ENCODE data around the gene BRIP1. TPM values are rescaled to one million over a fixed set of nuclear protein-coding genes. Genes with fewer than 3 reads are reported as not detected.

The BRIP1 gene
- total RNA-seq, 1 experiment from 2014 or later, result 20.2 TPM

GRCh38 chr17:61694095-61694494 is 169.2 kb downstream of the BRIP1 start:
- H3K9me3 ChIP-seq (ENCODE audit: control insufficient read depth, low read depth, low read length), result no peaks in the 10 kb centered on the region
- H2BK15ac ChIP-seq (ENCODE audit: low read depth, low read length), result no peak overlapping the region
- H3K4me3 Mint-ChIP-seq, result no peak overlapping the region
- TF ChIP-seq CTCF (conservative IDR thresholded peaks at IDR 0.05), result no peak
- no peaks in the 10 kb centered on the region for H4K20me1 ChIP-seq (ENCODE audit: control insufficient read depth, insufficient read depth, insufficient read length)
- H3K23ac ChIP-seq (ENCODE audit: insufficient read length, low read depth, low read length), result no peak overlapping the region
- no peak overlapping the region for H2AFZ ChIP-seq (ENCODE audit: low read length)
- no peaks in the 10 kb centered on the region for H3K79me2 ChIP-seq (ENCODE audit: insufficient read depth, low read length)
- no peak overlapping the region for H3K56ac ChIP-seq (ENCODE audit: insufficient read length, low read depth, low read length)
- H3K18ac ChIP-seq (ENCODE audit: insufficient read length, low read depth, low read length), result no peak overlapping the region
- H3K4me1 ChIP-seq (ENCODE audit: insufficient read depth, low read length), result no peaks in the 10 kb centered on the region
- H4K91ac ChIP-seq (ENCODE audit: insufficient read length, low read depth, low read length), result no peak overlapping the region
- no CpG with 5 or more reads among the region's 1 CpG for WGBS (ENCODE audit: extremely low coverage, insufficient read length, low lambda C conversion rate)
- H3K27ac ChIP-seq (ENCODE audit: insufficient read length, low read depth, low read length), result no peak overlapping the region
- no peak for DNase-seq
- H3K4me1 Mint-ChIP-seq, result no peaks in the 10 kb centered on the region
- H3K4me2 ChIP-seq (ENCODE audit: insufficient read depth, insufficient read length, low read length), result no peak overlapping the region
- no peaks in the 10 kb centered on the region for H3K27me3 ChIP-seq (ENCODE audit: insufficient read depth, low read length)
- H4K5ac ChIP-seq (ENCODE audit: insufficient read length, low read depth, low read length), result no peak overlapping the region
- no peaks in the 10 kb centered on the region for H3K27me3 Mint-ChIP-seq (ENCODE audit: low read depth)
- H3K23me2 ChIP-seq (ENCODE audit: insufficient read length, low read depth, low read length, poor library complexity, severe bottlenecking), result no peaks in the 10 kb centered on the region
- H3K4ac ChIP-seq (ENCODE audit: low read depth, low read length), result no peak overlapping the region
- H4K8ac ChIP-seq (replicated peaks; ENCODE audit: insufficient read length, low read depth, low read length), result no peak overlapping the region
- no peak overlapping the region for H2BK20ac ChIP-seq (ENCODE audit: low read depth, low read length, poor library complexity, severe bottlenecking)
- H3K9ac ChIP-seq (ENCODE audit: extremely low read depth, insufficient read length, low read length), result no peak overlapping the region
- H3K14ac ChIP-seq (ENCODE audit: insufficient read depth, low read length), result no peak overlapping the region
- peaks cover 12 to 46% (median 28%) of the 10 kb centered on the region in 3 experiments for H3K36me3 Mint-ChIP-seq (ENCODE audit: insufficient read depth in 1 of 3, low read depth in 3 of 3)
- no peak overlapping the region for H2BK5ac ChIP-seq (ENCODE audit: insufficient read length, low read length)
- no peak overlapping the region for H2AK5ac ChIP-seq (ENCODE audit: insufficient read length, low read length)
- H3K27ac Mint-ChIP-seq, result no peak overlapping the region
- no peak overlapping the region for H2BK120ac ChIP-seq (ENCODE audit: low read depth, low read length, poor library complexity, severe bottlenecking)
- no peak overlapping the region for H3T11ph ChIP-seq (ENCODE audit: low read length)
- H2BK12ac ChIP-seq (ENCODE audit: insufficient read length, low read depth, low read length), result no peak overlapping the region
- peaks cover 17 to 28% of the 10 kb centered on the region in 2 experiments for H3K9me3 Mint-ChIP-seq
- H3K79me1 ChIP-seq (ENCODE audit: insufficient read depth, low read depth, low read length, poor library complexity, severe bottlenecking), result no peaks in the 10 kb centered on the region
